Right lung (tissue), 5 donors: Measurements from ENCODE around the gene CADPS2. TPM values are rescaled to one million over a fixed set of nuclear protein-coding genes. Genes with fewer than 3 reads are reported as not detected.

Source experiments
- DNase-seq, 2 donors: peaks; one replicate each; pipeline ENCODE4 v3.0.0-alpha.2; 2013
- polyA plus RNA-seq, 5 donors: library from polyadenylated mRNA; unstranded; fragments of 120-200 nt; gene quantifications; one replicate each; pipeline versions ENCODE4 v1.2.1 to v1.2.3, GENCODE V29; 2013; ENCODE audit warnings: inconsistent platforms in 1 of 5, low replicate concordance in 1 of 5; ENCODE audit not compliant: insufficient read length in 5 of 5, insufficient read depth in 1 of 5

Gene CADPS2
- polyA plus RNA-seq, 5 donors = 53.5 to 79.9 (median 73.9) TPM

- no peak for DNase-seq
Measured at GRCh38 chr7:122770686-122771335, 115.4 kb downstream of the CADPS2 start.

- DNase-seq = no peak
Measured at GRCh38 chr7:122768827-122769226, 117.4 kb downstream of the CADPS2 start.

DNA sequence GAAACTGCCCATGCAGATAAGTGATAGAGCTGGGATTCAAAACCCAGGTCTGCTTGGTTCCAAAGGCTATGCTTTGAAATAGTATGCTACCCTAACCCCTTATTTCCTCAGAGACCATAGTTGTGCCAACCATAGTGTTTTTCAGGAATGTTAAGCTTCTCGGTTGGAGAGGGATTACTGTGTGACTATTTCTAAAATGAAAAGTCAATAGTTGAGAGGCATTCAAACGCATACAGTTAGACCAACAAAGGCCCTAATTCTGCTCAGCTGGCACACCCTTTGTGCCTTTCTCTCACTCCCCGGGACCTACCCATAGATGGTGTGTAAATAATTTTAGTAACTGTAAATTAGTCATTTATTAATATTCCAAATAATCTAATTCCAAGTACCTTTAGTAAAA, 118.9 kb downstream of the CADPS2 start:
- DNase-seq = no peak

GRCh38 chr7:122766593-122766992, 119.7 kb downstream of the CADPS2 start:
- DNase-seq = no peak

- no peak for DNase-seq
Measured at GRCh38 chr7:122764902-122765301, 121.4 kb downstream of the CADPS2 start.

DNA sequence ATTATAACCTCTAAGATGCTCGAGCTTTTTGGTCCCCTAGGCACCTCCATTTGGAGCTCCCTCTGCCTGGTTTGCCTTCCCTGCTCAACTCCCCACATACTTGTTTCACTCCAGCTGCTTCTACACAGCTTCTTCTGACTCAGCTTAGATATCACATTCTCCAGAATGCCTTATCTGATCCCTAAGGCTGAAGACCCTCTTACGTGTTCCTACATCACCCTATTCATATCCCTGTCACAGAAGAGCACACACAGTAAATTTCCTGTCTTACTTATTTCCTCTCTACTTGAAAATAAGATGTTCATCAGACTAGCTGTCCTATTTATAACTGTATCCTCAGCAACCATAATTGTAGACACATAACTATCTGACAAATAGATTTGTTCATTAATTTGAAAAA, 122.2 kb downstream of the CADPS2 start:
- DNase-seq = no peak

- DNase-seq = no peak
Measured at GRCh38 chr7:122762071-122762470, 124.2 kb downstream of the CADPS2 start.

- DNase-seq = no peak
Measured at GRCh38 chr7:122758501-122758900, 127.8 kb downstream of the CADPS2 start.

DNA sequence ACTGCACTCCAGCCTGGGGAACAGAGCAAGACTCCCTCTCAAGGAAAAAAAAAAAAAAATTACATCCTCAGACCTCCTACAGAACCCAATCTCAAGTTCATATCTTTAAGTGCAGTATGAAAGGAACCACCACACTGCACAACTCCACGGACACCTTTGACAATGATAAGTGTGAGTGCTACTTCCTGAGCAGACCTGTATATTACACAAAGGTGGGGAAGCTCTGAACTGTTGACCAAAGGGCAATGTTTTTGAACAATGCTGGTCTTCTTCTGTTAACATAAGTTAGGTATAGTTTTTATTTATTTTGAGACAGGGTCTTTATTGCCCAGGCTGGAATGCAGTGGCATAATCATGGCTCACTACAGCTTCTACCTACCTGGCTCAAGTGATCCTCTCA, 129.4 kb downstream of the CADPS2 start:
- no peak for DNase-seq

- no peak for DNase-seq
Measured at GRCh38 chr7:122755696-122756095, 130.6 kb downstream of the CADPS2 start.

GRCh38 chr7:122752583-122752982, 133.7 kb downstream of the CADPS2 start:
- no peak for DNase-seq

GRCh38 chr7:122750389-122750788, 135.9 kb downstream of the CADPS2 start:
- no peak for DNase-seq

DNA sequence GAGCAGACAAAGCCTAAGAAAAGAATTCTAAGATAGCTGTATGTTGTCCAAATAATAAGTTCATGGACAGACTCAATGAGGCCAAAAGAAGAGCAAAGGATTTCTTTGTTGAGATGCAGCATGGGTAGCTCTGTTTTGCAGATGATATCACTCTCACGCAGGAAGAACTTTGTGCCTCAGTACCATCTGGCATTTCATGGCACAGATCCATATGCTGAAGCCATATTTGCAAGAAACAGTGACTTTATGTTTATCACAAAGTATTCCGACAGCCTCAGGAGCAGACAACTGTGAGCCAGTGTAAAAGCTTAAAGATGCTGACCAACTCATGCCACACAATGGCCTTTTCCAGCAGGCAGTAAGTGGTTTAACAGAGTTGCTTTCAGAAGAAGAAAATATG, 138.1 kb downstream of the CADPS2 start:
- no peak for DNase-seq

DNA sequence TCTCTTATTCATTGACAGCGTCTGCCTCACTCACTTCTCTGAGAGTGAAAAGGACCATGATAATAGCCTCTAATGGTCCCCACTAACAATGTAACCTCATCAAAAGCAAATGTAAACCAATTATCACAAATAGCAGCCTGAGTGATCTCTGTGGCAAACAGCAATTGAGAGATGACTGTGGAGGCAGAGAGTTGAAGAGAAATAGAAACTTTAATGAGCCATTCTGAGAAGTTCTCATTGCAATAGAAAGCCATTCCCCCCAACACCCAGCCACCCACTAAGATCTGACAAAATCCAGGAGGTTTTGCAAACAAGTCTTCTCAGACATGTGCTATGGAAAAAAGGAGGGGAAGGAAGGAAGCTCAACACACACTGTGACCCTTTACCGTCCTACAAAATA, 139.3 kb downstream of the CADPS2 start:
- DNase-seq = no peak

DNA sequence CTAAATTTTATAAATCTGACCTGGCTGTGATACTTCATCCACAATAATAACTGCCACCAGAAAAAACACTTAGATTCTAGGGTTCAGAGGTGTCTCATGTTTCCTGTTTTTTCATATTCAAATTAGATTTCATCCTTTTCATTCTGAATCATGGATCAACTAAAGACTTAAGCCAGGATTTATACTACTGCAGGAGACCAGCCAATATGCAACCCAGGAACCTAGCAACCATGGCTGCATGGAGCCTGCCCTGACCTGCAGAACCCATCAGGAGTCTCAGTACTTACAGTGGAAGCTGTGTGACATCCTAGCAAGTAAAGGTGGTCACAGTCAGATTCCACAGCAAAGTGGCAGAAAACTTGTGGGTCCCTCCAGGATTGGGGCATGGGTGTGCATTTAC, 143.0 kb downstream of the CADPS2 start:
- no peak for DNase-seq

DNA sequence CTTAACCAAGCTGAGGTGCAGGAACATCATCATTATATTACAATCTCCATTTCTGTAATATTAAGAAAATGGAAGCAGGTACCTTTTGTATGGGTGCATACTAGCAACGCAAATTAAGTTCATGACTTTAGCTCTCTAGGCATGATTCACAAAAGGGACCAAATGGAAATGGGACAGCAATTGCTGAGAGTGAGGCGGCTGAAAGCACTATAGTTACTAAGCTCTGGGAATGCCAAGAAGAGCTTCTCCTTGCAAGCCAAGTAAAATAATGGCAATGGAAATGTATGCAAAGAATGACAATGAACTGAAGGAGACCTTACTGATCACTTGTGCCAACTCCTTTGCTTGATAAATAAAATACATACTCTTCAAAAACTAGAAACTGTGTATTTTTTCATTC, 147.3 kb downstream of the CADPS2 start:
- DNase-seq = no peak

GRCh38 chr7:122736183-122736582, 150.1 kb downstream of the CADPS2 start:
- no peak for DNase-seq

DNA sequence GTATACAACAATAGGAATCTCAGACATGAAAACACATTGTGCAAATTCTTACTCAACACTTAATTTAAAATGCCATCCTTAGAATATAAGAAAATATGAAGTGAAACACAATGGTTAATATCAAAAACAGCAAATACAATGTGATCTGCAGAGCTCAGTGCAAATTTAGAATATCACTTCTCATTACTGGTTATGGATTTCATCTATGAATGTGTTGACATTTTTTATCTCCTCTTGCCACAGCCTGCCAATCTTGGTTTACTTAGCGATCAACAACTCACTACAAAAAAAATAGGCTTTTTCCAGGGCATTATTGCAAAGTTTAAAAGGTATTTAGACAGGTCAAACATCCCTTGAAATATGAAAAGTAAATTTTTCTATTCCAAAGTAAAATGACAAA, 158.5 kb downstream of the CADPS2 start:
- DNase-seq = no peak

- DNase-seq = no peak
Measured at GRCh38 chr7:122727354-122727753, 158.9 kb downstream of the CADPS2 start.

DNA sequence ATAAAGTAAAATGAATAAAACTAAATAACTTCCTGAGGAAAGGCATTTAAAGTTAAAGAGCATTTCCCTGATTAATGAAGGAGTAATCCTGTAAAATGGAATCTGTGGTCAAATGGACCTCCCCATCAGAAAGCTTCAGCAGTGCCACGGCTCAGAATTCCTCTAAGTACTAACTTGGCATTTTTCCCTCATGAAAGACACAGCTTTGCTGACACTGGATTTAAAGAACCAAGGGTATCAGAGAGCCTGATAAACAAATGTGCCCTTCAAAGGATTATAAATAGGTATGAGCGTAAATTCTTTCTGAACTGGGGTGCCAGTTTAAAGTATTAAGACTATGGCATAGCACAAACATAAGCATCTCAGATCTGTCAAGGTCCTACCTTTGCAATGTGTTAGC, 159.4 kb downstream of the CADPS2 start:
- no peak for DNase-seq

DNA sequence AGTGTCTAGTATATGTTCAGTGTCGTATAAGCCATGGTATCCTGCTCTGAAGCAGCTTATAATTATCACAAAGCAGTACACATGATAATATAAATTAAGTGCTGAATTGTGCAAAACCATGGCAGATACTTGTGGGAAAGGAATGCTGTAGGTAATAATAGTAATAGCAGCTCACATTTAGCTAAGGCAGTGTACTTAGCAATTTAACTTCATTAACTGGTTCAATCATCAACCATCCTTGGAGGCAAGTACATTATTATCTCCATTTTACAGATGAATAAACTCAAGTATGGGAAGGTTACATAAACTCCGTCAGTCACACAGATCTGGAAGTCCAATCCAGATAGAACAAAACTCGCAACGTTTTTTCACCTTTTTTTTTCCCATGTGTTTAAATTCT, 161.9 kb downstream of the CADPS2 start:
- no peak for DNase-seq

GRCh38 chr7:122719010-122719578, 167.2 kb downstream of the CADPS2 start:
- DNase-seq = no peak

GRCh38 chr7:122717356-122718089, 168.7 kb downstream of the CADPS2 start:
- DNase-seq = no peak
